ENCODE data around the gene SCGN.

- no peak for TF ChIP-seq POLR2AphosphoS5 (IDR thresholded peaks at IDR 0.05; ENCODE audit: low read depth, low read length)
- TF ChIP-seq REST (IDR thresholded peaks at IDR 0.05; ENCODE audit: insufficient read depth in 1 of 2, low read depth in 2 of 2, low read length in 2 of 2): no peak
- no peak for TF ChIP-seq TAF1 (IDR thresholded peaks at IDR 0.05; ENCODE audit: borderline replicate concordance, insufficient read depth, low read length)
- no peak for TF ChIP-seq SIN3A (IDR thresholded peaks at IDR 0.05; ENCODE audit: borderline replicate concordance, insufficient read depth, low read length)
- TF ChIP-seq FOXP2 (optimal IDR thresholded peaks at IDR 0.05; ENCODE audit: borderline replicate concordance, extremely low read depth, extremely low read length, insufficient read depth): no peak
These were observed 95.5 kb downstream of the SCGN start for GRCh38 chr6:25747477-25747876.

Data from PFSK-1 (cell line).